ENCODE results near the gene HTR7. TPM values are rescaled to one million over a fixed set of nuclear protein-coding genes. Genes with fewer than 3 reads are reported as not detected.

HTR7 gene
- total and polyA plus RNA-seq, 9 of the 15 experiments (the other 6 are each of a cell fraction or from before 2014, with no cell fraction given): 0.07 to 0.33 (median 0.18) TPM

- CTCF ChIA-PET (ENCODE audit: low intra/inter-chr PET ratio): no interaction called here
- Histone ChIP-seq H3K4me3 (no peak overlapping the region), H4K20me1 (replicated peaks; ENCODE audit: control insufficient read depth, insufficient read depth, low read length) (no peaks in the 10 kb centered on the region), H3K27me3 (ENCODE audit: control insufficient read depth in 2 of 2, insufficient read depth in 2 of 2, low read length in 2 of 2) (no peaks in the 10 kb centered on the region), H2AFZ (ENCODE audit: low read depth, low read length) (no peak overlapping the region), H3K9me1 (ENCODE audit: control insufficient read depth, insufficient read depth, low read length) (no peaks in the 10 kb centered on the region), H3K9ac (ENCODE audit: insufficient read depth in 1 of 2, low read depth in 2 of 2, low read length in 2 of 2) (no peak overlapping the region), H3K79me2 (ENCODE audit: control insufficient read depth, insufficient read depth, low read length) (no peaks in the 10 kb centered on the region), H3K4me2 (ENCODE audit: insufficient read depth, low read length) (no peak overlapping the region), H3K9me3 (replicated peaks; ENCODE audit: control insufficient read depth, insufficient read depth, low read depth, low read length) (no peaks in the 10 kb centered on the region), H3K27ac (ENCODE audit: extremely low read depth, low read depth, low read length) (no peak overlapping the region), H3K4me1 (replicated peaks in 1 of 2; ENCODE audit: control insufficient read depth in 2 of 2, insufficient read depth in 2 of 2, low read length in 2 of 2) (no peaks in the 10 kb centered on the region), H3K36me3 (ENCODE audit: control insufficient read depth, insufficient read depth, low read length) (no peaks in the 10 kb centered on the region)
- intact Hi-C loops (cut with micrococcal nuclease) (no loop called here), in situ Hi-C loops (cut with MboI) (no loop called here)
- POLR2A ChIA-PET: no interaction called here
- ATAC-seq (no peak), FAIRE-seq (no peak), DNase-seq (ENCODE audit: extremely low read depth in 1 of 4, low spot score in 3 of 4) (no peak)
- no TSS peak for BruUV-seq (replicated peaks)
- WGBS (ENCODE audit: insufficient coverage, low coverage, missing lambda C conversion rate): 0% methylated on average over 3 of the region's 3 CpGs
- no peak for TF ChIP-seq ZFP91 (CRISPR knock-in tag; IDR thresholded peaks at IDR 0.05)
- TF ChIP-seq CBFB (CRISPR knock-in tag; IDR thresholded peaks at IDR 0.05): no peak
- no peak for TF ChIP-seq TFAM (CRISPR knock-in tag; conservative IDR thresholded peaks at IDR 0.05)
- TF ChIP-seq ZNF184 (CRISPR knock-in tag; IDR thresholded peaks at IDR 0.05): no peak
- no peak for TF ChIP-seq ZFPM2 (CRISPR knock-in tag; IDR thresholded peaks at IDR 0.05)
- TF ChIP-seq FOXJ2 (tag; IDR thresholded peaks at IDR 0.05): no peak
- no peak for TF ChIP-seq POLR2AphosphoS2 (IDR thresholded peaks at IDR 0.05; ENCODE audit: low read length)
- no peak for TF ChIP-seq SMARCC2 (IDR thresholded peaks at IDR 0.05; ENCODE audit: low read depth)
- no peak for TF ChIP-seq ZBTB43 (CRISPR knock-in tag; IDR thresholded peaks at IDR 0.05)
- no peak for TF ChIP-seq EZH2 (IDR thresholded peaks at IDR 0.05; ENCODE audit: borderline replicate concordance, low read depth, low read length)
- TF ChIP-seq ZEB2 (IDR thresholded peaks at IDR 0.05): no peak
Observed at GRCh38 chr10:90718182-90718581, 139.7 kb downstream of the HTR7 start.

Data from K562 (cell line).